HepG2 (cell line): ENCODE measurements around the gene TMEM127. TPM values are rescaled to one million over a fixed set of nuclear protein-coding genes. Genes with fewer than 3 reads are reported as not detected.
A peak's percentile ranks its signal among the peaks of the same experiment; 100 is the strongest.

Source experiments
- ATF7 ChIP-seq, 2 experiments: fragments of 450-650 bp in 1 of 2; sonication (generic) in 1 of 2; formaldehyde crosslinking in 1 of 2; IDR thresholded peaks; 2 replicates each; pipeline versions ENCODE4 v1.4.0 to v1.6.1; 2016 to 2020; ENCODE audit warnings: antibody characterized with exemption in 1 of 2, mild to moderate bottlenecking in 1 of 2, missing genetic modification reagents in 1 of 2
- CBX1 ChIP-seq: IDR thresholded peaks from one replicate; pipeline ENCODE4 v1.6.1; 2016; ENCODE audit warnings: antibody characterized with exemption, low read depth
- CREM ChIP-seq, 2 experiments: sonication (generic) in 1 of 2; formaldehyde crosslinking in 1 of 2; IDR thresholded peaks; 2 replicates each; pipeline versions ENCODE4 v1.4.0 to v1.6.1; 2016 to 2020; ENCODE audit warnings: antibody characterized with exemption in 1 of 2, mild to moderate bottlenecking in 1 of 2, missing genetic modification reagents in 1 of 2
- DNMT3B ChIP-seq: conservative IDR thresholded peaks from 2 replicates; pipeline ENCODE4 v1.6.1; 2016; ENCODE audit warnings: missing biosample characterization, control low read depth
- FOXK1 ChIP-seq: sonication (generic); formaldehyde crosslinking; IDR thresholded peaks from 2 replicates; pipeline ENCODE4 v1.4.0; 2020; ENCODE audit warnings: low read depth, missing genetic modification reagents, borderline replicate concordance
- KAT7 ChIP-seq: IDR thresholded peaks from 2 replicates; pipeline ENCODE4 v1.6.1; 2018; ENCODE audit warnings: borderline replicate concordance, missing compliant biosample characterization
- KLF16 ChIP-seq, 2 experiments: sonication (generic) in 1 of 2; formaldehyde crosslinking in 1 of 2; IDR thresholded peaks; 2 replicates each; pipeline versions ENCODE4 v1.6.1 to v1.8.0; 2016 to 2023; ENCODE audit warnings: missing genetic modification reagents in 2 of 2, missing compliant biosample characterization in 1 of 2
- KLF9 ChIP-seq: IDR thresholded peaks from 2 replicates; pipeline ENCODE4 v1.6.1; 2016; ENCODE audit warnings: low read depth
- MBD4 ChIP-seq: IDR thresholded peaks from 2 replicates; pipeline ENCODE4 v1.6.1; 2012; ENCODE audit warnings: low read length, inconsistent platforms, borderline replicate concordance
- NFIC ChIP-seq: IDR thresholded peaks from 2 replicates; pipeline ENCODE4 v1.6.1; 2012; ENCODE audit warnings: mild to moderate bottlenecking, low read length, inconsistent platforms
- RFX5 ChIP-seq: IDR thresholded peaks from 2 replicates; pipeline ENCODE4 v1.6.1; 2011; ENCODE audit warnings: low read depth, low read length, improper control_type of control experiment
- SAP130 ChIP-seq: IDR thresholded peaks from 2 replicates; pipeline ENCODE4 v1.6.1; 2016; ENCODE audit warnings: low read depth
- SP5 ChIP-seq: IDR thresholded peaks from 2 replicates; pipeline ENCODE4 v1.6.1; 2016; ENCODE audit warnings: low read depth, borderline replicate concordance
- SPEN ChIP-seq: sonication (generic); formaldehyde crosslinking; IDR thresholded peaks from 2 replicates; pipeline ENCODE4 v1.5.1; 2020; ENCODE audit warnings: low read depth, mild to moderate bottlenecking, missing genetic modification reagents
- SSRP1 ChIP-seq: IDR thresholded peaks from 2 replicates; pipeline ENCODE4 v1.6.1; 2016; ENCODE audit warnings: control low read depth
- TARDBP ChIP-seq: sonication (generic); formaldehyde crosslinking; IDR thresholded peaks from 2 replicates; pipeline ENCODE4 v1.8.0; 2022; ENCODE audit warnings: mild to moderate bottlenecking, missing genetic modification reagents
- TOPORS ChIP-seq: sonication (generic); formaldehyde crosslinking; IDR thresholded peaks from 2 replicates; pipeline ENCODE4 v1.8.0; 2023; ENCODE audit warnings: mild to moderate bottlenecking, missing genetic modification reagents
- XRCC5 ChIP-seq: fragments of 200-400 bp; formaldehyde crosslinking; optimal IDR thresholded peaks from 2 replicates; pipeline ENCODE3; 2017; ENCODE audit warnings: mild to moderate bottlenecking, low read length
- ZBTB21 ChIP-seq: sonication (generic); formaldehyde crosslinking; IDR thresholded peaks from 2 replicates; pipeline ENCODE4 v1.4.0; 2020; ENCODE audit warnings: missing genetic modification reagents
- ZNF224 ChIP-seq: sonication (generic); formaldehyde crosslinking; IDR thresholded peaks from 2 replicates; pipeline ENCODE4 v1.5.0; 2020; ENCODE audit warnings: mild to moderate bottlenecking, missing genetic modification reagents
- ZNF263 ChIP-seq: sonication (generic); formaldehyde crosslinking; IDR thresholded peaks from 2 replicates; pipeline ENCODE4 v1.4.0; 2020; ENCODE audit warnings: missing genetic modification reagents
- ZNF331 ChIP-seq: sonication (generic); formaldehyde crosslinking; IDR thresholded peaks from 2 replicates; pipeline ENCODE4 v1.4.0; 2020; ENCODE audit warnings: missing genetic modification reagents
- ZNF430 ChIP-seq: sonication (generic); formaldehyde crosslinking; IDR thresholded peaks from 2 replicates; pipeline ENCODE4 v1.9.0; 2021; ENCODE audit warnings: mild to moderate bottlenecking, missing genetic modification reagents
- ZNF556 ChIP-seq: sonication (generic); formaldehyde crosslinking; IDR thresholded peaks from 2 replicates; pipeline ENCODE4 v1.4.0; 2020; ENCODE audit warnings: mild to moderate bottlenecking, missing genetic modification reagents, borderline replicate concordance
- ZNF574 ChIP-seq: sonication (generic); formaldehyde crosslinking; IDR thresholded peaks from 2 replicates; pipeline ENCODE4 v1.4.0; 2020; ENCODE audit warnings: missing genetic modification reagents
- ZNF879 ChIP-seq: sonication (generic); formaldehyde crosslinking; IDR thresholded peaks from 2 replicates; pipeline ENCODE4 v1.8.1; 2023; ENCODE audit warnings: missing genetic modification reagents
- ZSCAN9 ChIP-seq: IDR thresholded peaks from 2 replicates; pipeline ENCODE4 v1.6.1; 2016; ENCODE audit warnings: borderline replicate concordance
- polyA plus RNA-seq, 8 experiments: library from polyadenylated mRNA; depleted of rRNA in 3 of 8; stranded (reverse) in 7 of 8; unstranded in 1 of 8; fragments of >200 nt; fragmentation: Illumina TruSeq in 4 of 8; extraction: Trizol in 4 of 8; gene quantifications; 2 replicates each; pipeline versions ENCODE4 v1.2.1 to v1.2.3, GENCODE V29; 2011 to 2016; ENCODE audit warnings: low read depth in 4 of 8, missing spikeins in 1 of 8, mixed read lengths in 1 of 8; ENCODE audit not compliant: insufficient read depth in 1 of 8
- total RNA-seq, 5 experiments: library from RNA; depleted of rRNA; stranded (reverse); fragments of >200 nt; fragmentation: Illumina TruSeq; extraction: Trizol; gene quantifications; 2 replicates each; pipeline ENCODE4 v1.2.3, GENCODE V29; 2016; ENCODE audit warnings: low read depth in 1 of 5
- TF ChIP-seq, protein P1 (sequence below): sonication (generic); formaldehyde crosslinking; IDR thresholded peaks from 2 replicates; pipeline ENCODE4 v1.4.0; 2020; ENCODE audit warnings: missing genetic modification reagents

The TMEM127 gene
- total and polyA plus RNA-seq, 2 of the 13 experiments (the other 11 are each of a cell fraction or from before 2014, with no cell fraction given), result 21.5 to 33.9 TPM

DNA sequence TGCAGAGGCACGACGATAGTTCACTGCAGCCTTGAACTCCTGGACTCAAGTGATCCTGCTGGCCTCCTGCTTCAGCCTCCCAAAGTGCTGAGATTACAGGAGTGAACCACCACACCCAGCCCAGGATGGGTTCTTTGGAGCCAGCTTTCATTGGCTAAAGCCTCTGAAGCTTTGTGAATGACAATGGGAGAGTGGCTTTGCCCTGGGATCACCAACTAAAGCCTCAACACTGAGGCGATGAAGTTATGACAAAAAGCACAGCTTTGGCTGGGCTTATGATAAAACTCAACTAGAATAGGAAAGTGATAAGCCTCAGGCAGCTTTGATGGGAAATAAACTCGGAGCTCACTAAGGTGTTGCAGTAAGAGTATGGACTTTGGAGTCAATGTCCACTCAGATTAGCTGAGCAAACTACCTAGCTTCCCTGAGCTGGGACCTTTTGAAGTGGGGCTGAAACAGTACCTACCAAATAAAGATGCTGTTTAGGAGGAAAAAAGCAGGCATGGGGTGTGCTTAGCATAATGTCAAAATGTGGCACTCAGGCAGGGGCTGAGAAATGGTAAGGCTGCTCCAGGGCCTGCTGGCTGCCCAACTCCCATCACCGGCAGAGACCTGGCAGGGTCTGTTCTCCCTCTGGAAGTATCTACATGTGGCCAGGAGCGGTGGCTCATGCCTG, 4.3 kb downstream of the TMEM127 start (continued):
- TF ChIP-seq, protein P1, sequence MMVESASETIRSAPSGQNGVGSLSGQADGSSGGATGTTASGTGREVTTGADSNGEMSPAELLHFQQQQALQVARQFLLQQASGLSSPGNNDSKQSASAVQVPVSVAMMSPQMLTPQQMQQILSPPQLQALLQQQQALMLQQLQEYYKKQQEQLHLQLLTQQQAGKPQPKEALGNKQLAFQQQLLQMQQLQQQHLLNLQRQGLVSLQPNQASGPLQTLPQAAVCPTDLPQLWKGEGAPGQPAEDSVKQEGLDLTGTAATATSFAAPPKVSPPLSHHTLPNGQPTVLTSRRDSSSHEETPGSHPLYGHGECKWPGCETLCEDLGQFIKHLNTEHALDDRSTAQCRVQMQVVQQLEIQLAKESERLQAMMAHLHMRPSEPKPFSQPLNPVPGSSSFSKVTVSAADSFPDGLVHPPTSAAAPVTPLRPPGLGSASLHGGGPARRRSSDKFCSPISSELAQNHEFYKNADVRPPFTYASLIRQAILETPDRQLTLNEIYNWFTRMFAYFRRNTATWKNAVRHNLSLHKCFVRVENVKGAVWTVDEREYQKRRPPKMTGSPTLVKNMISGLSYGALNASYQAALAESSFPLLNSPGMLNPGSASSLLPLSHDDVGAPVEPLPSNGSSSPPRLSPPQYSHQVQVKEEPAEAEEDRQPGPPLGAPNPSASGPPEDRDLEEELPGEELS (CRISPR knock-in tag), result peak; percentile 39; the same call in 1 of the 2 replicates
- peak; percentile 86 for TF ChIP-seq SAP130 (CRISPR knock-in tag)
- no peak for TF ChIP-seq ATF7 (IDR thresholded peaks at IDR 0.05)
- no peak for TF ChIP-seq ATF7 (CRISPR knock-in tag; IDR thresholded peaks at IDR 0.05)
- no peak for TF ChIP-seq KAT7
- TF ChIP-seq ZBTB21 (CRISPR knock-in tag), result no peak
- TF ChIP-seq FOXK1 (CRISPR knock-in tag), result 0 out of 2 replicates have a peak, but pooled peaks have one; percentile 26
- TF ChIP-seq DNMT3B, result no peak
- TF ChIP-seq ZNF574 (CRISPR knock-in tag), result peak; percentile 30; the same call in 1 of the 2 replicates
- TF ChIP-seq ZNF331 (CRISPR knock-in tag), result peak; percentile 69
- TF ChIP-seq ZNF224 (CRISPR knock-in tag), result 0 out of 2 replicates have a peak, but pooled peaks have one; percentile 17
- 0 out of 2 replicates have a peak, but pooled peaks have one; percentile 6 for TF ChIP-seq SP5 (CRISPR knock-in tag)
- no peak for TF ChIP-seq RFX5
- TF ChIP-seq CBX1, result peak; percentile 27
- TF ChIP-seq ZNF263 (CRISPR knock-in tag), result no peak
- no peak for TF ChIP-seq ZNF879 (CRISPR knock-in tag)
- no peak for TF ChIP-seq XRCC5
- 0 out of 4 replicates have a peak, but pooled peaks of 1 of the 2 experiments have one; percentile 53 for TF ChIP-seq KLF16 (CRISPR knock-in tag; IDR thresholded peaks at IDR 0.05)
- peak; percentile 53; the same call in 1 of the 2 replicates for TF ChIP-seq NFIC
- peak; percentile 52; the same call in 1 of the 2 replicates for TF ChIP-seq MBD4
- peak; percentile 69; the same call in 1 of the 2 replicates for TF ChIP-seq SSRP1
- 0 out of 2 replicates have a peak, but pooled peaks have one; percentile 25 for TF ChIP-seq ZSCAN9
- TF ChIP-seq TARDBP (CRISPR knock-in tag), result peak; percentile 72; the same call in 1 of the 2 replicates
- TF ChIP-seq ZNF556 (CRISPR knock-in tag), result 0 out of 2 replicates have a peak, but pooled peaks have one; percentile 9
- TF ChIP-seq ZNF430 (CRISPR knock-in tag), result peak; percentile 51; the same call in 1 of the 2 replicates
- TF ChIP-seq CREM (IDR thresholded peaks at IDR 0.05), result peak; percentile 56
- TF ChIP-seq CREM (CRISPR knock-in tag; IDR thresholded peaks at IDR 0.05), result no peak
- no peak for TF ChIP-seq KLF9 (CRISPR knock-in tag)
- TF ChIP-seq TOPORS (CRISPR knock-in tag), result 0 out of 2 replicates have a peak, but pooled peaks have one; percentile 39
- peak; percentile 72 for TF ChIP-seq SPEN
